ENCODE measurements around the gene SOSTDC1.
"Not testable (repeated sequence)": the region's sequence is repeated elsewhere in the genome, so short reads cannot be mapped to it uniquely, and the experiment has no call there.

The SOSTDC1 gene

GRCh38 chr7:16465469-16466361 is at the start of gene SOSTDC1:
SOSTDC1 (minus strand) TSS chr7:16465738; CDS start chr7:16465668, 70 bp downstream.
- no peak for TF ChIP-seq CTCF (IDR thresholded peaks at IDR 0.05; ENCODE audit: insufficient read depth, low read length, missing control alignments)
- POLR2A ChIA-PET, result no interaction called here
- CTCF ChIA-PET, result no interaction called here
- peak within 1 kb of the TSS; percentile 19; the same call in 1 of the 2 replicates for H3K4me3 ChIP-seq (ENCODE audit: low read depth, low read length)
- DNase-seq (ENCODE audit: low read depth, low spot score), result no peak

- CTCF ChIA-PET, result no interaction called here
- no peak for TF ChIP-seq CTCF (IDR thresholded peaks at IDR 0.05; ENCODE audit: insufficient read depth, low read length, missing control alignments)
- no peak for DNase-seq (ENCODE audit: low read depth, low spot score)
- POLR2A ChIA-PET, result no interaction called here
- no peak overlapping the region for H3K4me3 ChIP-seq (ENCODE audit: low read depth, low read length)
Observed at GRCh38 chr7:16514729-16515128, 49.2 kb upstream of the SOSTDC1 start.

- DNase-seq (ENCODE audit: low read depth, low spot score), result no peak
- TF ChIP-seq CTCF (IDR thresholded peaks at IDR 0.05; ENCODE audit: insufficient read depth, low read length, missing control alignments), result no peak
- CTCF ChIA-PET, result no interaction called here
- no peak overlapping the region for H3K4me3 ChIP-seq (ENCODE audit: low read depth, low read length)
- POLR2A ChIA-PET, result no interaction called here
Observed at GRCh38 chr7:16514271-16514670, 48.7 kb upstream of the SOSTDC1 start.

- H3K4me3 ChIP-seq (ENCODE audit: low read depth, low read length), result no peak overlapping the region
- no peak for DNase-seq (ENCODE audit: low read depth, low spot score)
- TF ChIP-seq CTCF (IDR thresholded peaks at IDR 0.05; ENCODE audit: insufficient read depth, low read length, missing control alignments), result no peak
- POLR2A ChIA-PET, result no interaction called here
- CTCF ChIA-PET, result no interaction called here
Observed at GRCh38 chr7:16512097-16512496, 46.6 kb upstream of the SOSTDC1 start.

GRCh38 chr7:16511314-16511713 is 45.8 kb upstream of the SOSTDC1 start:
- no peak for TF ChIP-seq CTCF (IDR thresholded peaks at IDR 0.05; ENCODE audit: insufficient read depth, low read length, missing control alignments)
- no peak for DNase-seq (ENCODE audit: low read depth, low spot score)
- H3K4me3 ChIP-seq (ENCODE audit: low read depth, low read length), result no peak overlapping the region
- ChIA-PET CTCF (no interaction called here), POLR2A (no interaction called here)

GRCh38 chr7:16509829-16510228 is 44.3 kb upstream of the SOSTDC1 start:
- H3K4me3 ChIP-seq (ENCODE audit: low read depth, low read length), result no peak overlapping the region
- ChIA-PET CTCF (no interaction called here), POLR2A (no interaction called here)
- no peak for TF ChIP-seq CTCF (IDR thresholded peaks at IDR 0.05; ENCODE audit: insufficient read depth, low read length, missing control alignments)
- no peak for DNase-seq (ENCODE audit: low read depth, low spot score)

GRCh38 chr7:16506422-16506821 is 40.9 kb upstream of the SOSTDC1 start:
- DNase-seq (ENCODE audit: low read depth, low spot score); POLR2A ChIA-PET; H3K4me3 ChIP-seq (ENCODE audit: low read depth, low read length): not testable (repeated sequence)
- CTCF ChIA-PET, result interaction anchor here (1.5 kb wide), 1 partner anchor 58 kb away, joined by 4 read pairs; no protein-coding TSS in a partner anchor

All from AG04449 (cell line).